ENCODE data around the gene MTUS2.

MTUS2 gene

DNA sequence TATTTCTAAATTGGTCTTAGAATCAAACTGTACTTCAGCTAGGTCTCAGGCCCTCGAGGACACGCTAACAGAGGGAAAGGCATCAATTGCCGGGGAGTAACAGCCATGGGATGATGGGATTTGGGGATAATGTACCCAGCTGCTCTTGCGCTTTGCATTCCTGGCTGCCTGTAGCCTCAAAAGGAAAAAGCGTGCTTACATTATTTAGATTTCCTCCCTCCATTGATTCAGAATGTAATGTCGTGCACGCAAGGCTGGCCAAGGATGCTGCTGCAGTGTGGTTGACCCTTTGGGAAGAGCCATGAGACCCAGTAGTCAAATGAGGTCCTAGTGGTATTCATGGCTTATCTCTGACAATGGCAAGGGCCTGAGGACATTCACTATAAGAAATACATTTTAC is 680.2 kb downstream of the MTUS2 start:
- Histone ChIP-seq H3K36me3 (no peaks in the 10 kb centered on the region), H3K4me1 (ENCODE audit: control insufficient read depth in 1 of 2, insufficient read depth in 1 of 2, low read depth in 1 of 2, low read length in 1 of 2) (peaks cover 14 to 17% of the 10 kb centered on the region in 2 experiments), H3K4me3 (ENCODE audit: low read depth in 1 of 2, low read length in 1 of 2) (no peak overlapping the region), H3K27ac (no peak overlapping the region), H3K9me3 (no peaks in the 10 kb centered on the region), H3K27me3 (peaks cover 32% of the 10 kb centered on the region)
- TF ChIP-seq, protein P1, sequence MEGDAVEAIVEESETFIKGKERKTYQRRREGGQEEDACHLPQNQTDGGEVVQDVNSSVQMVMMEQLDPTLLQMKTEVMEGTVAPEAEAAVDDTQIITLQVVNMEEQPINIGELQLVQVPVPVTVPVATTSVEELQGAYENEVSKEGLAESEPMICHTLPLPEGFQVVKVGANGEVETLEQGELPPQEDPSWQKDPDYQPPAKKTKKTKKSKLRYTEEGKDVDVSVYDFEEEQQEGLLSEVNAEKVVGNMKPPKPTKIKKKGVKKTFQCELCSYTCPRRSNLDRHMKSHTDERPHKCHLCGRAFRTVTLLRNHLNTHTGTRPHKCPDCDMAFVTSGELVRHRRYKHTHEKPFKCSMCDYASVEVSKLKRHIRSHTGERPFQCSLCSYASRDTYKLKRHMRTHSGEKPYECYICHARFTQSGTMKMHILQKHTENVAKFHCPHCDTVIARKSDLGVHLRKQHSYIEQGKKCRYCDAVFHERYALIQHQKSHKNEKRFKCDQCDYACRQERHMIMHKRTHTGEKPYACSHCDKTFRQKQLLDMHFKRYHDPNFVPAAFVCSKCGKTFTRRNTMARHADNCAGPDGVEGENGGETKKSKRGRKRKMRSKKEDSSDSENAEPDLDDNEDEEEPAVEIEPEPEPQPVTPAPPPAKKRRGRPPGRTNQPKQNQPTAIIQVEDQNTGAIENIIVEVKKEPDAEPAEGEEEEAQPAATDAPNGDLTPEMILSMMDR (IDR thresholded peaks at IDR 0.05), result no peak

DNA sequence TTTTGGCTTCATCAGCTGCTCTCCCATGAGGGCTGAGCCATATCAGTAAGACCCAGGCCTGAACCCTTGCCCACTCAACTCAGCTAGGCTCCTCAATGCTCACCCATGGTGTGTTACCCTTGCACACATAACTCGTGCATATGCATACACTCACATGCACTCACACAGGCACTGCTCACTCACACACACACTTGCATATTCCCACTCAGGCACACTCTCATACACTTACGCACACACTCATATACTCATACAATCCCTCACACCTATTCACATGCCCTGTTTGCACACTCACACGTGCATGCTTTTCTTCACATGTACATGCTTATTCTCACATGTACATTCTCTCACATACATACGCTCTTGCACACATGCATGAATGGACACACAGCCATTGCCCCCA is 681.5 kb downstream of the MTUS2 start:
- no peak overlapping the region for H3K4me3 ChIP-seq (ENCODE audit: low read depth in 1 of 2, low read length in 1 of 2)
- no peak overlapping the region for H3K27ac ChIP-seq
- H3K36me3 ChIP-seq, result no peaks in the 10 kb centered on the region
- peaks cover 4% of the 10 kb centered on the region in 2 experiments for H3K4me1 ChIP-seq (ENCODE audit: control insufficient read depth in 1 of 2, insufficient read depth in 1 of 2, low read depth in 1 of 2, low read length in 1 of 2)
- no peaks in the 10 kb centered on the region for H3K9me3 ChIP-seq
- H3K27me3 ChIP-seq, result peaks cover 40% of the 10 kb centered on the region
- TF ChIP-seq, protein P1 (IDR thresholded peaks at IDR 0.05), result no peak

DNA sequence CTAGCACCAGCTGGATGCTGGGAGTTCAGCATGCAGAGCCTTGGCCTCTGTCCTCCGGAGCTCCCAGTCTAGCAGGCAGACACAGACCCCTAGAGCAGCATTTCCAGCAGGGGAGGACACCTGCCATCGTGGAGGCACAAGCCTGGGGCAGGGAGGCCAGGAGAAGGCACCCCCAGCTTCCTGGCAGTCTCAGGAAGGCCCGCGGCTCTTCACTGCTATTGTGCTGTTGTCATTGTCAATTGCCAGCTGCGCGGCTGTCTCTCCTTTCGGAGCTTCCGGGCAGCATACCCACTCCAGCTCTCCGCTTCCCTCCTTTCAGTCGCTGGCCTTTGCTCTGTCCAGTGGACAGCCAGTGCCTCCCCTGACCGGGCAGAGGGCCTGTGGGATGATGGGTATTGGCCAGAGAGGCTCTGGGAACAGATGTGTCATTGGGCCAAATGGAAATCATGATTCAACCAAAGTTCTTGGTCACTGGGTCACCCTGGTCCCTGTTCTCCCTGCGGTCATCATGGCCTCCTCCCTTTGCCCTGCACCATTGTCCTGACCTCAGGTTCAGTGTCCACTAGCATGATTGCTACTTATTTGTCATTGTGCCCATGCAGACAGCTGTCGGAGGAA is 682.4 kb downstream of the MTUS2 start:
- no peaks in the 10 kb centered on the region for H3K4me1 ChIP-seq (ENCODE audit: control insufficient read depth in 1 of 2, insufficient read depth in 1 of 2, low read depth in 1 of 2, low read length in 1 of 2)
- H3K36me3 ChIP-seq, result no peaks in the 10 kb centered on the region
- H3K27me3 ChIP-seq, result peaks cover 40% of the 10 kb centered on the region
- TF ChIP-seq, protein P1 (IDR thresholded peaks at IDR 0.05), result no peak
- H3K9me3 ChIP-seq, result no peaks in the 10 kb centered on the region
- no peak overlapping the region for H3K27ac ChIP-seq
- H3K4me3 ChIP-seq (ENCODE audit: low read depth in 1 of 2, low read length in 1 of 2), result no peak overlapping the region

DNA sequence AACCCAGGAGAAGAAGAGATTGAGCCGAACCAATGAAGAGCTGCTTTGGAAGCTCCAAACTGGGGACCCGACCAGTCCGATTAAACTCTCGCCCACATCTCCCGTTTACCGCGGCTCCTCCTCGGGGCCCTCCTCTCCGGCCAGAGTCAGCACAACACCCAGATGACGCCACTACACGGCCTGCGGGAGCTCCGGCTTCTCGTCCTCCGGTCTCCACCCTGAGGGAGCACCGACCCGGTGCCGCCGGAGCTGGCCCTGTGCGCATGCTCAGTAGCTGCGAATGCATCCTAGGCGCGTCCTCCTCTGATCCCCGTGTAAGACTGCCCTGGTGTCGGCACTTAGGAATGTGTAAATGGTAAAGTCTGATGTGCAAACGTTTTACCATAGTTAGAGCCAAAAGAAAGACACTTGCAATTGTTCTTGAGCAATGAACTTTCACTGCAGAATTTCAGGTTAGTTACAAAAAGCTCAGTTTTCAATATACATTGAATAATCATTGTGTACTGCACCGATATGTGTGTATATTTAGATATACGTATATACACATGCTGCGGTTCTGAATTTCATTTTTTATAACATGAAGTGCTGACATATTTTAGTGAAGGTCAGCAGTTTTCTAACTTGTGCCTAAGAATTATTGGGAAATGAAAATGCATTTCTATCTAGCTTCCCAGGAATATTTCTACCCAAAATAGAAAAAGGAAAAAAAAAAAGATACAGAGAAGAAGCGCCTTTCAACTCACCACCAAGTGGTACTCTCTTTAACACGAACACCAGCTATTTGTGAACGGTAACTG is 683.1 kb downstream of the MTUS2 start:
- H3K27ac ChIP-seq, result no peak overlapping the region
- peaks cover 40% of the 10 kb centered on the region for H3K27me3 ChIP-seq
- no peaks in the 10 kb centered on the region for H3K36me3 ChIP-seq
- H3K4me1 ChIP-seq (ENCODE audit: control insufficient read depth in 1 of 2, insufficient read depth in 1 of 2, low read depth in 1 of 2, low read length in 1 of 2), result no peaks in the 10 kb centered on the region
- no peak overlapping the region for H3K4me3 ChIP-seq (ENCODE audit: low read depth in 1 of 2, low read length in 1 of 2)
- TF ChIP-seq, protein P1 (IDR thresholded peaks at IDR 0.05), result no peak
- H3K9me3 ChIP-seq, result no peaks in the 10 kb centered on the region

DNA sequence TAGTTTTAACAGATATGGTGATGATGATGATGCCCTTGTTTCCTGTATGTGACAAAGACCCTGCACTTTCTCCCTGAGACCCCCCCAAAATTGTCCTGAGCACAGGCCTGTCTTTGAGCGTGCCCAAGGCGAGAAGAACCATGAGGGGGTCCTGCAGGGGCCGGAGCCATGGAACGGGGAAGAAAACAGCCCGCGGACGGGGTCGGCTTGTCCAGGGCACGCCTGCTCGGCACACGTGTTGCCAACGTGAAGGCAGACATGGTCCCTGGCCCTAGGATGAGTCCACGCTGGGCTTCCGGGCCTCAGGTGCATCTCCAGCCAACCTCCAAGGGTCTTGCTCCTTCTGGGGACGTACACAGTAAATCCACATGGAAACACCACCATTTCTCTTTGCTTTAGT is 684.6 kb downstream of the MTUS2 start:
- Histone ChIP-seq H3K27me3 (peaks cover 40% of the 10 kb centered on the region), H3K4me1 (ENCODE audit: control insufficient read depth in 1 of 2, insufficient read depth in 1 of 2, low read depth in 1 of 2, low read length in 1 of 2) (no peaks in the 10 kb centered on the region), H3K27ac (no peak overlapping the region)

More for the DNA sequence above, 684.6 kb downstream of the MTUS2 start:
- no peak overlapping the region for H3K4me3 ChIP-seq (ENCODE audit: low read depth in 1 of 2, low read length in 1 of 2)
- no peaks in the 10 kb centered on the region for H3K36me3 ChIP-seq
- no peaks in the 10 kb centered on the region for H3K9me3 ChIP-seq
- TF ChIP-seq, protein P1 (IDR thresholded peaks at IDR 0.05), result no peak
